GM12873 (cell line): ENCODE results near the gene USP13.

ENCODE experiments used
- TF ChIP-seq, protein P1 (sequence below): IDR thresholded peaks from 2 replicates; pipeline ENCODE4 v1.5.1; 2012; ENCODE audit warnings: low read depth, mild to moderate bottlenecking, moderate library complexity, low read length, control low read depth; ENCODE audit not compliant: insufficient read depth; ENCODE audit errors: missing control alignments

The USP13 gene

DNA sequence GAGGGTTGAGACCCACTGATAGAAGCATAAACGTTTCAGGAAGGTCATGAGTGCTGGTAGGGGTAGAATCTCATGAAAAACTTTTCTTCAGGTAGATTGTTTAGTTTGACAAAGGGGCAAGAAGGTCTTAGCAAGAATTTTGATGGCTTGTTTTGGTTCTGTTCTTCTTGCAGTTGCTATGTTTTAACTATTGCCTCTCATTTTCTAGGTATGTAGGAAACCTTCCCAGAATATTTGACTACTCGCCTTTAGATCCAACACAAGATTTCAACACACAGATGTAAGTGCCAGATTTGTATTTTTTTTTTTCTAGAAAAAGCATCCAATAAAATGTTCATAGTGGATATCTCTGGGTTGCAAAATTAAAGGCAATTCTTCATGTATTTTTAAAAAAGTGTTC lies 77.1 kb downstream of the USP13 start:
- TF ChIP-seq, protein P1, sequence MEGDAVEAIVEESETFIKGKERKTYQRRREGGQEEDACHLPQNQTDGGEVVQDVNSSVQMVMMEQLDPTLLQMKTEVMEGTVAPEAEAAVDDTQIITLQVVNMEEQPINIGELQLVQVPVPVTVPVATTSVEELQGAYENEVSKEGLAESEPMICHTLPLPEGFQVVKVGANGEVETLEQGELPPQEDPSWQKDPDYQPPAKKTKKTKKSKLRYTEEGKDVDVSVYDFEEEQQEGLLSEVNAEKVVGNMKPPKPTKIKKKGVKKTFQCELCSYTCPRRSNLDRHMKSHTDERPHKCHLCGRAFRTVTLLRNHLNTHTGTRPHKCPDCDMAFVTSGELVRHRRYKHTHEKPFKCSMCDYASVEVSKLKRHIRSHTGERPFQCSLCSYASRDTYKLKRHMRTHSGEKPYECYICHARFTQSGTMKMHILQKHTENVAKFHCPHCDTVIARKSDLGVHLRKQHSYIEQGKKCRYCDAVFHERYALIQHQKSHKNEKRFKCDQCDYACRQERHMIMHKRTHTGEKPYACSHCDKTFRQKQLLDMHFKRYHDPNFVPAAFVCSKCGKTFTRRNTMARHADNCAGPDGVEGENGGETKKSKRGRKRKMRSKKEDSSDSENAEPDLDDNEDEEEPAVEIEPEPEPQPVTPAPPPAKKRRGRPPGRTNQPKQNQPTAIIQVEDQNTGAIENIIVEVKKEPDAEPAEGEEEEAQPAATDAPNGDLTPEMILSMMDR, result no peak

DNA sequence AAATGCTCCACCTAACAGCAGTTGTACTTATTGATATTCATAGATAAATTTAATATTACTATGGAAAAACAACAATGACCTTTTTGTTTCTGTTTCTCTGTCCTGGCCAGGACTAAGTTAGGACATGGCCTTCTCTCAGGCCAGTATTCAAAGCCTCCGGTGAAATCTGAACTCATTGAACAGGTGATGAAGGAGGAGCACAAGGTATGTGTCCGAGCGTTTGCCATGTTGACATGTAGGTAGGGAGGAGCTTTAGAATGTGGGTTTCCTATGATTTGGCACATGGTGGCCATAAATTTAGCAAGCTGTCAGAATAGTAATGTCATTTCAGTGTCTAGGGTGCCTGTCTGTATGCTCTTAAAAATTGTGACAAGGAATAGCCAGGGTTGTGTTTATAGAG lies 77.7 kb downstream of the USP13 start:
- TF ChIP-seq, protein P1, result no peak

DNA sequence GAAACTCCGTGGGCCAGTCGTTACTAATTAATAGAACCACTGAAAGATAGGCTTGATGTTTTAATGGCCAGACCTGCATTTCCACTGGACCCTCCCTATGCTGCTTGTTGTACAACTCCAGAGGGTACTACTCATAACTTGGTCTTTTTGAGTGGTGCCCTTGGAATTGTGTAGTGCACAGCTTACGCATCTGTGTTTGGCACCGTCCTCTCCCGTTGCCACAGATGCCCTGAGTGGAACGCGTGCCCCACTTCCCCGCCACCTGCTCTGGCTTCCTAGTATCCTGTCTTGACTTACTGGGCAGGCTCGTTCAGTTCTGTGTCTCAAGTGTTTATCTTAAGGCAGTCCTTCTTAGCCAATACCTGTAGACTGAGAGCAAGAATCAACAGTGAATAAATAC lies 78.7 kb downstream of the USP13 start:
- TF ChIP-seq, protein P1, result no peak

DNA sequence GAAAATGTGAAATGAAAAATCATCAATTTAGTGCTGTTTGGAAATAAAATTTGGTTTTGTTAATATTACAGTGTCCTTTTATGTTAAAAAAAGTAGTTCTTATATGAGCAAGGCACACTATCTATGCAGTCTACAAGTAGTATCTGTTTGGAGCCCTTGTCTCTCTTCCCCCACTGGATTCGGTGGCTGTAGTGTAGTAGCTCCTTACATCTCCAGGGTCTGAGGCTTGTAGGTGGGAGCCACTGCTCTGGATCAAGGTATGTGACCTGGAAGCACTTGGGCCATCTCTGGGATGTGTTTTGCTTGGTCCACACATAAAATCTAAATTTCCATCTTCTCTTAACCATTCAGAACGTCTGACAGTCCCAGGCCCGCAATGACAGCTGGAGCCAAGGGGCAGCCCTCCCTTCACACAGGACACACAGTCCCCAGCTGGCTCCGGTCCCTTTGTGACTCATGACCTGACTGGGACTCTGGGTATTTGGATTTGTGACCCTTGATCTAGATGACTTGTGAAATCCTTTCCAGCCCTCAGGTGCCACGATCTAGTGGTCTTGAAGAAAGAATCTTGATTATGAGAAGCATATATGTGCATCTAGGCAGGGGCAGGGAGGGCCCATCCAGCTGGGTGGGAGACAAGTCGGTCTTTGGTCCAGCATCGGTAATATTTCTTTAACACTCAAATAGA lies 80.0 kb downstream of the USP13 start:
- TF ChIP-seq, protein P1, result no peak

DNA sequence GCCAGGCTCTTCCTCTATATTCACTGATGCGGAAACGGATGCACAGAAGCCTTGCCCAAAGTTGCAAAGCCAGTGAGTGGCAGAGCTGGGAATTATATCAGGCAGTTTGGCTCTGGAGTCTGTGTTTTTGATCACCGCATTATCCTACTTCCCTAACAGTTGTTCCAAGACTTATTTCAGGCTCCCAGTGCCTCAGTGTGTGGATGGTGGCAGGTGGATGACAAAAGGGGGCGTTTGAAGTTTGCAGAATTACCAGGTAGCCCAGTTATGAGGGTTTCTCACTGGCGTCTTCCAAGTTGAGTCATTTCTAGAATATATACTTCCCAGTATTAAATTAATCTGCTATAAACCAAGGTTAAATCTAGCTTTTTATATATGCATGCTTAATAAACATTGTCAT lies 81.0 kb downstream of the USP13 start:
- TF ChIP-seq, protein P1, result no peak

DNA sequence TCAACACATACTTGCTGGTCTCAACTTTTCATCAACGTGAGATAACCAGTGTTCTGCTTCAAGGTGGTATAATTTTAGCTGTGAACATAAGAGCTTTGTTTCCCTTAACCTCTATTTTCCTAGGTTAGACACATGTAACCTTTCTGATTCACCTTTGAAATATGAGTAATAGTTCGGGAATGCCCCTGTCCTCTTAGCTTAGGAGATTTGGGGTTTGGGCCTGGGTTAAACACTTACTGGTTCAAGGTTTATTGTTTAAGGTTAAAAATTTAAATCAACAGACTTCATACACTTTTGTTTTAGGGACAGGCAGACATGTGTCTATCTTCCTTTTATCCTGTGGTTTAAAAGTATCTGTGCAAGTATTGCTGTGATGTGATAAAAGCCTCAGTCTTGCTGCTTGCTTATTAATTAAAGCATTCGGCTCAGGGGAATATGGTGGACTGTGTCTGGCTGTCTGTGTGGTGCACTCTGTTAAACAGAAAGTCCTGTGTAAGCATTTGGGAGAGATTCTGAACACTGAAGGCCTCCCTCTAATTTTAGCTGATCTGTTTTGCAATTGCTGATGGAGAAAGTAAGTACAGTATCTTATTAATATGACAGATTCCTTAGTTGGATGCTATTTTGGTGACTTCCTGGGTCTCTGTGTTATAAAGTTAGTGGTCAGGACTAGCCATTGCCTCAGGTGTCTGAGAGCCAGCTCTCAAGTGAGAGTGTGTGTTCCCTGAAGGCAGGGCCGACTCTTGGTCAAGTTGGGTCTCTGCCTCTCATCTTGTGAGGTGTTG lies 81.8 kb downstream of the USP13 start:
- TF ChIP-seq, protein P1, result no peak

DNA sequence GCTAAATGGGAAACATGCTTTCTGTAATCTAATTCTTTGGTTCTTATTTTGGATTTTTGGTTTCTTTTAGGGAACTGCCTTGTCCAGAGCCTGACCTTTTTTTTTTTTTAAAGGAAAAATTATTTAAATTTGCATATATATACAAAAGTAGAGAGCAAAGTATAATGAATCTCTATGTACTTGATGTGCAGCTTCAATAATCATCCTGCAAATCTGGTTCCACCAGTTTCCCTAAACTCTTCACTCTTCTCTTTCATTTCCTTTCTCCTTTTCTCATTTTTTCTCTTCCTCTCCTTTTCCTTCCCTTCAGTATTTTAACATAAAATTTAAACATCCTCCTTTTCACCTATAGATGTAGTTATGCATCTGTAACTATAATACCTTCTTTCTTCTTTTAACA lies 82.5 kb downstream of the USP13 start:
- TF ChIP-seq, protein P1, result no peak
